Right lobe of liver (tissue), 5 donors: ENCODE measurements around the gene CALML6. TPM values are rescaled to one million over a fixed set of nuclear protein-coding genes. Genes with fewer than 3 reads are reported as not detected.

Source experiments
- total RNA-seq, 6 experiments: library from RNA; depleted of rRNA in 2 of 6; stranded (reverse); fragments of >200 nt in 2 of 6; fragmentation: NEBNext Ultra II Directional in 3 of 6; extraction: Animal tissue kit (Norgen Biotek cat#: 25700) in 3 of 6; gene quantifications; one replicate each; pipeline versions ENCODE4 v1.1.0 to v1.2.4, GENCODE V29; 2016 to 2023
- donor health status: DM: no; HTN: no; CAD: no.
- donor health status: DM: no; HTN: no; CAD: no.
- donor health status: DM: no; HTN: yes; CAD: no.
- donor health status: DM: no; HTN: yes; CAD: no.

The CALML6 gene
- total RNA-seq, 6 experiments from 2014 or later, result 0.44 to 1.4 (median 0.58) TPM; not detected in 2

Other genes with a start within 250 kb of the CALML6 start
- gene SLC35E2B, start 222.5 kb upstream of the CALML6 start, total RNA-seq, result 10 to 100 TPM; 13.4 to 19.9 (median 17.0) TPM
- gene CDK11A, start 190.9 kb upstream of the CALML6 start, total RNA-seq, result 10 to 100 TPM in 4 of 6 experiments, 1 to 10 TPM in 2; 8.4 to 25.2 (median 11.0) TPM
- gene NADK, start 136.8 kb upstream of the CALML6 start, total RNA-seq, result 100 to 1,000 TPM in 3 of 6 experiments, 10 to 100 TPM in 3; 80.3 to 143 (median 100) TPM
- 100 to 1,000 TPM in 4 of 6 experiments, 10 to 100 TPM in 2; 85.9 to 147 (median 104) TPM for gene GNB1, start 24.2 kb upstream of the CALML6 start, total RNA-seq
- 10 to 100 TPM in 1 of 6 experiments, 1 to 10 TPM in 5; 2.3 to 13.2 (median 6.0) TPM for gene TMEM52, start 4.0 kb downstream of the CALML6 start, total RNA-seq
- 1 to 10 TPM in 2 of 6 experiments, under 1 TPM in 3, not detected in 1; 0.16 to 3.5 (median 0.32) TPM for gene CFAP74, start 88.5 kb downstream of the CALML6 start, total RNA-seq
- gene GABRD, start 104.1 kb downstream of the CALML6 start, total RNA-seq, result under 1 TPM in 1 of 6 experiments, not detected in 5; 0.55 TPM
- gene PRKCZ, start 135.2 kb downstream of the CALML6 start, total RNA-seq, result 10 to 100 TPM; 10.3 to 20.1 (median 15.8) TPM